C4-2B (cell line): Measurements from ENCODE around the gene PHLDA2.

ENCODE experiments used
- ZFX ChIP-seq: fragments of 450-650 bp; IDR thresholded peaks from 2 replicates; pipeline ENCODE4 v1.6.1; 2017
- TF ChIP-seq, protein P1 (sequence below): fragments of 450-650 bp; conservative IDR thresholded peaks from 2 replicates; pipeline ENCODE4 v1.5.1; 2017; ENCODE audit warnings: mild to moderate bottlenecking

- TF ChIP-seq, protein P1, sequence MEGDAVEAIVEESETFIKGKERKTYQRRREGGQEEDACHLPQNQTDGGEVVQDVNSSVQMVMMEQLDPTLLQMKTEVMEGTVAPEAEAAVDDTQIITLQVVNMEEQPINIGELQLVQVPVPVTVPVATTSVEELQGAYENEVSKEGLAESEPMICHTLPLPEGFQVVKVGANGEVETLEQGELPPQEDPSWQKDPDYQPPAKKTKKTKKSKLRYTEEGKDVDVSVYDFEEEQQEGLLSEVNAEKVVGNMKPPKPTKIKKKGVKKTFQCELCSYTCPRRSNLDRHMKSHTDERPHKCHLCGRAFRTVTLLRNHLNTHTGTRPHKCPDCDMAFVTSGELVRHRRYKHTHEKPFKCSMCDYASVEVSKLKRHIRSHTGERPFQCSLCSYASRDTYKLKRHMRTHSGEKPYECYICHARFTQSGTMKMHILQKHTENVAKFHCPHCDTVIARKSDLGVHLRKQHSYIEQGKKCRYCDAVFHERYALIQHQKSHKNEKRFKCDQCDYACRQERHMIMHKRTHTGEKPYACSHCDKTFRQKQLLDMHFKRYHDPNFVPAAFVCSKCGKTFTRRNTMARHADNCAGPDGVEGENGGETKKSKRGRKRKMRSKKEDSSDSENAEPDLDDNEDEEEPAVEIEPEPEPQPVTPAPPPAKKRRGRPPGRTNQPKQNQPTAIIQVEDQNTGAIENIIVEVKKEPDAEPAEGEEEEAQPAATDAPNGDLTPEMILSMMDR = no peak
- no peak for TF ChIP-seq ZFX
These were observed 47.3 kb upstream of the PHLDA2 start for GRCh38 chr11:2976294-2977063.
